ENCODE measurements around the gene SLA2.

DNA sequence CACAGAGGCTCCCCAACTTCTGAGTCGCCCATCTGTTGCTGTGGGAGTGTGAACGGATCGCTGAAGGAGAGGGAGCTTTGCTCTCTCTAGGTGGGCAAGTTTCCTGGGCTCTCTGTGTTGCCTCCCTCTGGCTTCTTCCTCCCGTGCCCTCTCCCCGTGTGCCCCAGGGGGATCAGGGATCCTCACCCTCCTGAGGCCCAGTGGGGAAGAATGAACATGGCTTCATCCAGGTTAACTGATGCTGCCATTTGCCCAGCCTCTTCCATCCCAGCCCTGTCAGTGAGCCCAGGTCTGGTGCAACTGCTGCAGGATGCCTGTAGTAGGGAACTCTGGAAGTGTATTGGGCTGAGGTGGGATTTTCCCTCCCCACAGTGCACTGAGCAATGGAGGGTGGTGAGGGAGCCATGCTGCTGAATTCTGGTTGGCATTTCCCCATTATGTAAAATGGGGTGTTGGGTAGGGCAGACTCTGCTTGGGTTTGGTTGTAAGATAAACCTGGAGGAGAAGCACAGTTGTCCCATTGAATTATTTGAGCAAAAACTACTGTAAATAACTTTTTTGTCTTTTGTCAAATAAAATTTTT lies 52.6 kb downstream of the SLA2 start:
- TF ChIP-seq POLR2A (IDR thresholded peaks at IDR 0.05) = no peak
- TF ChIP-seq, protein P1, sequence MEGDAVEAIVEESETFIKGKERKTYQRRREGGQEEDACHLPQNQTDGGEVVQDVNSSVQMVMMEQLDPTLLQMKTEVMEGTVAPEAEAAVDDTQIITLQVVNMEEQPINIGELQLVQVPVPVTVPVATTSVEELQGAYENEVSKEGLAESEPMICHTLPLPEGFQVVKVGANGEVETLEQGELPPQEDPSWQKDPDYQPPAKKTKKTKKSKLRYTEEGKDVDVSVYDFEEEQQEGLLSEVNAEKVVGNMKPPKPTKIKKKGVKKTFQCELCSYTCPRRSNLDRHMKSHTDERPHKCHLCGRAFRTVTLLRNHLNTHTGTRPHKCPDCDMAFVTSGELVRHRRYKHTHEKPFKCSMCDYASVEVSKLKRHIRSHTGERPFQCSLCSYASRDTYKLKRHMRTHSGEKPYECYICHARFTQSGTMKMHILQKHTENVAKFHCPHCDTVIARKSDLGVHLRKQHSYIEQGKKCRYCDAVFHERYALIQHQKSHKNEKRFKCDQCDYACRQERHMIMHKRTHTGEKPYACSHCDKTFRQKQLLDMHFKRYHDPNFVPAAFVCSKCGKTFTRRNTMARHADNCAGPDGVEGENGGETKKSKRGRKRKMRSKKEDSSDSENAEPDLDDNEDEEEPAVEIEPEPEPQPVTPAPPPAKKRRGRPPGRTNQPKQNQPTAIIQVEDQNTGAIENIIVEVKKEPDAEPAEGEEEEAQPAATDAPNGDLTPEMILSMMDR (IDR thresholded peaks at IDR 0.05) = no peak

Measured in adrenal gland (tissue), 5 donors.